Right atrium auricular region (tissue), 2 donors: ENCODE results near the gene MEIS3. TPM values are rescaled to one million over a fixed set of nuclear protein-coding genes. Genes with fewer than 3 reads are reported as not detected.

Experiments used
- DNase-seq: peaks from one replicate; pipeline ENCODE4 v3.0.0-alpha.2; 2019; ENCODE audit warnings: low spot score
- H3K27ac ChIP-seq, 2 donors: fragments of 200-600 bp; sonication (generic); 1 replicate in 1 of 2; 2 replicates in 1 of 2; pipeline ENCODE4 v1.5.1; 2016 to 2019
- H3K27me3 ChIP-seq, 2 donors: fragments of 200-600 bp; sonication (generic); one replicate each; pipeline versions ENCODE4 v1.5.1 to v1.6.0; 2017 to 2019
- H3K36me3 ChIP-seq: fragments of 200-600 bp; sonication (generic); one replicate; pipeline ENCODE4 v1.5.1; 2016
- H3K4me1 ChIP-seq, 2 donors: fragments of 200-600 bp; sonication (generic); one replicate each; pipeline versions ENCODE4 v1.5.1 to v1.6.0; 2017 to 2019
- H3K4me3 ChIP-seq, 2 donors: fragments of 200-600 bp; sonication (generic); 1 replicate in 1 of 2; 2 replicates in 1 of 2; pipeline ENCODE4 v1.5.1; 2017 to 2019; ENCODE audit warnings: mild to moderate bottlenecking in 1 of 2, moderate library complexity in 1 of 2
- H3K9me3 ChIP-seq, 2 donors: fragments of 200-600 bp; sonication (generic); one replicate each; pipeline ENCODE4 v1.5.1; 2019
- CTCF ChIP-seq, 2 donors: fragments of 200-600 bp; sonication (generic); IDR thresholded peaks; one replicate each; pipeline ENCODE4 v1.5.1; 2019; ENCODE audit warnings: antibody characterized with exemption in 2 of 2
- total RNA-seq, 2 donors: library from RNA; depleted of rRNA; stranded (reverse); fragments of >200 nt; gene quantifications; one replicate each; pipeline ENCODE4 v1.1.0, GENCODE V29; 2016

The MEIS3 gene
- total RNA-seq, 2 donors from 2014 or later: 6.3 to 9.2 TPM

- Histone ChIP-seq H3K9me3 (no peaks in the 10 kb centered on the region), H3K27me3 (peaks cover 19 to 35% of the 10 kb centered on the region in 2 donors), H3K4me3 (peak overlapping the region; percentile 47 to 57), H3K36me3 (no peaks in the 10 kb centered on the region), H3K27ac (no peak overlapping the region), H3K4me1 (peaks cover 0 to 29% of the 10 kb centered on the region in 2 donors)
- DNase-seq: no peak
- no peak for TF ChIP-seq CTCF (IDR thresholded peaks at IDR 0.05)
These were observed 666 bp downstream of the MEIS3 start for GRCh38 chr19:47418692-47419029.

GRCh38 chr19:47417746-47418691 lies 1.3 kb downstream of the MEIS3 start:
- H3K27ac ChIP-seq: no peak overlapping the region
- no peak for TF ChIP-seq CTCF (IDR thresholded peaks at IDR 0.05)
- H3K9me3 ChIP-seq: no peaks in the 10 kb centered on the region
- peak overlapping the region; percentile 47 to 57 for H3K4me3 ChIP-seq
- peaks cover 0 to 29% of the 10 kb centered on the region in 2 donors for H3K4me1 ChIP-seq
- peaks cover 19 to 33% of the 10 kb centered on the region in 2 donors for H3K27me3 ChIP-seq
- H3K36me3 ChIP-seq: no peaks in the 10 kb centered on the region
- DNase-seq: no peak

GRCh38 chr19:47417107-47417745 lies 2.1 kb downstream of the MEIS3 start:
- Histone ChIP-seq H3K27me3 (peaks cover 16 to 30% of the 10 kb centered on the region in 2 donors), H3K36me3 (no peaks in the 10 kb centered on the region), H3K9me3 (no peaks in the 10 kb centered on the region), H3K27ac (no peak overlapping the region), H3K4me3 (no peak overlapping the region), H3K4me1 (peaks cover 0 to 29% of the 10 kb centered on the region in 2 donors)
- TF ChIP-seq CTCF (IDR thresholded peaks at IDR 0.05): no peak
- no peak for DNase-seq

GRCh38 chr19:47416643-47416985 lies 2.7 kb downstream of the MEIS3 start:
- Histone ChIP-seq H3K27me3 (peaks cover 11 to 25% of the 10 kb centered on the region in 2 donors), H3K4me1 (peaks cover 0 to 25% of the 10 kb centered on the region in 2 donors), H3K36me3 (no peaks in the 10 kb centered on the region), H3K4me3 (no peak overlapping the region), H3K9me3 (no peaks in the 10 kb centered on the region), H3K27ac (no peak overlapping the region)
- no peak for DNase-seq
- no peak for TF ChIP-seq CTCF (IDR thresholded peaks at IDR 0.05)

- DNase-seq: no peak
- Histone ChIP-seq H3K27me3 (peaks cover 6 to 19% of the 10 kb centered on the region in 2 donors), H3K36me3 (no peaks in the 10 kb centered on the region), H3K9me3 (no peaks in the 10 kb centered on the region), H3K4me3 (no peak overlapping the region), H3K27ac (no peak overlapping the region), H3K4me1 (peaks cover 0 to 25% of the 10 kb centered on the region in 2 donors)
- TF ChIP-seq CTCF (IDR thresholded peaks at IDR 0.05): no peak
These were observed 3.2 kb downstream of the MEIS3 start for GRCh38 chr19:47415953-47416642.
